D341Med (cell line): Measurements from ENCODE around the gene FXYD3.

Experiments
- DNase-seq: peaks from one replicate; pipeline ENCODE4 v3.0.0; 2012; ENCODE audit warnings: low spot score

The FXYD3 gene

DNA sequence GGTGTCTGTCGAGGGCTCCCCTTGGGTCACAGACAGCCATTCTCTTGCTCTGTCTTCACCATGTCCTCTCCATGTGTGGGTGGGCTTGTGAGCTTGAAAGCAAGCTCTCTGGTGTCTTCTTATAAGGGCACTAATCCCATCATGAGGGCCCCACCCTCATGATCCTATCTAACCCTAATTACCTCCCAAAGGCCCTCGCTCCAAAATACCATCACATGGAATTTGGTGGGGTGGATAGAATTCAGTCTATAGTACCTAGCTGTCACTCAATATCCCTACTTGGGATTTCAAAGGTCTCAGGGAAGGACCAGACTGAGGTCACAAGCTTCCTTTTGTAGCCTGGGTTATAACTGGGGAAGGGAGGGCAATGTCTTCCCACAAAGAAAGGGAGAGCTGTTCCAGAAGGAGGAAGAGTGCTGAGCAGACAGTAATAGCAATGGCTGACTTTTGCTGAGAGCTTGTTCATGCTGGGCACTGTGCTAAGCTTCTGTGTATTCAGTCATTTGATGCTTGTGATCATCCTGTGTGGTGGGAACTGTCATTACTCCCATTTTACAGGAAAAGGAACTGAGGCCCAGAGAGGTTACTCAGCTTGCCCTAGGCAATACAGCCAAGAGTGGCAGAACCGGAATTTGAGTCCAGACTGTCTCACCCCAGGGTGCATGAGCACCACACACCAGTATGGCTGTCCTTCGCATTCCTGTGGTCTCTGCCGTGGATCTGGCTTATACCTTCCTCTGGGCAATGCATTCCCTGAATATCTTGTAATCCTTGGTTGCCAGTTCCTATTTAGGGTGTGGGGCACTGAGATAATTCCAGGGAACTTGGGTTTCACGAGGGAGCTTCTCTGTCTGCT, 47.1 kb downstream of the FXYD3 start:
- DNase-seq: no peak

DNA sequence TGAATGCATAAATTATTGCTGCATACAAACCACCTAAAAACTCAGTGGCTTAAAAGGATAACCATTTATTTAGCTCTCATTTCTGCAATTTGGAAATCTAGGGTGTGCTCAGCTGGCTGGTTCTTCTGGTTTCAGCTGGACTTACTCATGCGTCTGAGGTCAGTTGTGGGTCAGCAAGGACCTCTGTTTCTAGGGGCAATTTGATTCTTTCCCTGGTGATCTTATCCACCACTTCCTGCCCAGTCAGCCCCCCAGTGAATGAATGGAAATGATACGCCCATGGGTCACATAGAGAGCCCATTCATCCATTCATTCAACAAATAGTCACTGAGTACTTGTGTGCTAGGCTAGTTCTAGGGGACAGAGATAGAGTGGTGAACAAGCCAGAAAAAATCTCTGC, 48.8 kb downstream of the FXYD3 start:
- DNase-seq: no peak

DNA sequence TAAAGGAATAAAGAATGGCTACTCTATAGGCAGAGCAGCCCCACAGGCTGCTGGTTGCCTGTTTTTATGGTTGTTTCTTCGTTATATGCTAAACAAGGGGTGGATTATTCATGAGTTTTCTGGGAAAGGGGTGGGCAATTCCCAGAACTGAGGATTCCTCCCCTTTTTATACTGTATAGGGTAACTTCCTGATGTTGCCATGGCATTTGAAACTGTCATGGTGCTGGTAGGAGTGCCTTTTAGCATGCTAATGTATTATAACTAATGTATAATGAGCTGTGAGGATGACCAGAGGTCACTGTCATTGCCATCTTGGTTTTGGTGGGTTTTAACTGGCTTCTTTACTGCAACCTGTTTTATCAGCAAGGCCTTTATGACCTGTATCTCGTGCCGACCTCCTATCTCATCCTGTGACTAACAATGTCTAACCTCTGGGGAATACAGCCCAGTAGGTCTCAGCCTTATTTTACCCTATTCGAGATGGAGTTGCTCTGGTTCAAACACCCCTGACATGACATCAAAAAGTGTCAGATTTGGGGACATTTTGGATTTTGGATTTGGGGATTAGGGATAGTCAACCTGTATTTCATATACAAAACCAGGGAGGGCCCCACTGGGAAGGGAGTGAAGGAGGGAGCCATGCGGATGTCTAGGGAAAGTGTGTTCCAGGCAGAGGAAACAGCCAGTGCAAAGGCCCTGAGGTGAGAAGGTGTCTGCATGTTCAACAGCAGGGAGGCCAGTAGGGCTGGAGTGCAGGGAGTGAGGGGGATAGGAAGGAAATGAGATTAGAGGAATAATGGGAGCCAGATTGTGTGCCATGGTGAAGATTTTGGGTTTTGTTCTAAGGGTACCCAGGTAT, 49.8 kb downstream of the FXYD3 start:
- DNase-seq: no peak

DNA sequence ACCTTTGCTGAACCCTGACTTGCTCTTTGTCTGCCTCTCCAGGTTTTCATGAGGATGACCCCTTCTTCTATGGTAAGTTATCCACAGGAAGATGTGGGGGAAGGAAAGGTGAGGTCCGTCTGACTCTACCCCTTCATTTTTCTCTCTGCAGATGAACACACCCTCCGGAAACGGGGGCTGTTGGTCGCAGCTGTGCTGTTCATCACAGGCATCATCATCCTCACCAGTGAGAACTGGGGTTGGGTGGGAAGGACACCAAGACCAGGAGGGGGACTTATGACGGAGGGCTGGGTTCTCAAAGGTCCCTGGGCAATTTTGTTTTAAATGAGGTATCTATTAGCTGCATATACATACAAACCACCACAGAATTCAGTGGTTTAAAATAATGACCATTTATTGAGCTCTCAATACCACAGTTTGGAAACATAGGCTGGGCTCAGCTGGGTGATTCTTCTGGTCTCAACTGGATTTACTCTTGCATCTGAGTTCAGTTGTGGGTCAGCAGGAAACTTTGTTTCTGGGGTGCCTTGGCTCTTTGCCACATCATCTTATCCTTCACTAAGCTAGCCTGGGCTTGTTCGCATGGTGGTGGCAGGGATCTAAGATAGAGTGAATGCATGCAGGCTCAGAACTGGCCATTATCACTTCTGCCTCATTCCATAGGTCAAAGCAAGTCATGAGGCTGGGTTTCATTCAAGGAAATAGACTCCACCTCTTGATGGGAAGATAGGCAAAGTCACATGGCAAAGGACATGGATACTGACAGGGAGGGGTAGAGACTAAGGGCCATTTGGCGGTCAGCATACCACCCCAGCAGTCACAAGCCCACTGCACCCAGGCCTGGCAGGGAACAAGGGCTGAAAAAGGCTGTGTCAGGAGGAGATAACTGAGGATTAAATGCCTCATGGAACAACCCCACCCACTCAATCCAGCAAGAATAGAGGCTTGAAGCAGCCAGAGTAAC, 50.8 kb downstream of the FXYD3 start:
- DNase-seq: no peak

DNA sequence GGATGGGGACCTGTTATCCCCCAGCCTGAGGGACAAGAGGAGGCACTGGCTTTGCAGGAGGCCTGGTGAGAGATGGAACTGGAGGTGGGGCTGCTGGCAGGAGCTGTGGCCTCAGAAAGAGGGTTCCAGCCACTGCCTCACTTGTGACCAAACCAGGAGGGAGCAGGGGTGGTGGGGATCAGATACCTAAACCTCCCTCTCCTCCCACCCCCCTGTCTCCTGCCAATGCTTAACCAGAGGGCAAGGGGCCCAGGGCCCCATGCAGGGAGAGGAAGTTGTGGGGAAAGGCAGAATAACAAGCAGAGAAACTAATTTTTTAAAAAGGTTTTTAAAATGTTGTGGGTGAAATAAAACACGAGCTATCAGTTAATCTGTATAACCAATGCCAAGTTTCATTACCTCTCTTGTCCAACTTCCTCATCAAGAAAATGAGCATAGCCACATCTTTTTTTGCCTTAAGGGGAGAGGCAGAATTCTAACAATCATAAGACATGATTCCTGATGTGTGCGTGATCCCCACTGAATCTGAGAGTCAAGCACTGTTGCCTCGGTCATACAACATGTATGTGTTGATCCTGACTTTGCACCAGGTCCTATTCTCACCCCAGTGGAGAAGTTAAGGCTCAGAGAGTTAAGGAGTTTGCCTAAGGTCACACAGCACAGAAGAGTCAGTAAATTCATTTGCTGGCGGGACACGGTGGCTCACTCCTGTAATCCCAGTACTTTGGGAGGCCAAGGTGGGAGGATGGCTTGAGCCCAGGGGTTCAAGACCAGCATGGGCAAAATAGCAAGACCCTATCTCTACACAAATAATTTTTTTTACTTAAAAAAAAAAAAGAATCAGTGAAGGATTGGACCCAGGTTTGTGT, 51.9 kb downstream of the FXYD3 start:
- DNase-seq: no peak

DNA sequence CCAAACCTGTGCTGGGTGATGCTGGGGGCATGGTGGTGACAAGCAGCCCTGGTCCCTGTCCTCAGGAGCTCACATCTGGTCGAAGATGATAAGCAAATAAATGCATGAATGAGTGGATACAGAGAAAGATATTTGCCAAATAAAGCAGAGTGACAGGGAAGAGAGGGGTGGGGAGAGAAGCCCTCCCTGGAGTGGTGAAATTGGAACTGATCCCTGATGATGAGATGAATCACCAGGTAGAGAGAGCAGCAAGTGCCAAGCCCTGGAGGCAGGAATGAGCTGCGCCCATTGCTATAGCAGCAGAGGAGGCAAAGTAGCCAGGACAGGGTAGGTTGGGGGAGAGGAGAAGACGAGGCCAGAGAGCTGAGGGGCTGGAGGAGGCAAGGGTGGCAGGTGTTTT, 52.6 kb downstream of the FXYD3 start:
- DNase-seq: no peak

DNA sequence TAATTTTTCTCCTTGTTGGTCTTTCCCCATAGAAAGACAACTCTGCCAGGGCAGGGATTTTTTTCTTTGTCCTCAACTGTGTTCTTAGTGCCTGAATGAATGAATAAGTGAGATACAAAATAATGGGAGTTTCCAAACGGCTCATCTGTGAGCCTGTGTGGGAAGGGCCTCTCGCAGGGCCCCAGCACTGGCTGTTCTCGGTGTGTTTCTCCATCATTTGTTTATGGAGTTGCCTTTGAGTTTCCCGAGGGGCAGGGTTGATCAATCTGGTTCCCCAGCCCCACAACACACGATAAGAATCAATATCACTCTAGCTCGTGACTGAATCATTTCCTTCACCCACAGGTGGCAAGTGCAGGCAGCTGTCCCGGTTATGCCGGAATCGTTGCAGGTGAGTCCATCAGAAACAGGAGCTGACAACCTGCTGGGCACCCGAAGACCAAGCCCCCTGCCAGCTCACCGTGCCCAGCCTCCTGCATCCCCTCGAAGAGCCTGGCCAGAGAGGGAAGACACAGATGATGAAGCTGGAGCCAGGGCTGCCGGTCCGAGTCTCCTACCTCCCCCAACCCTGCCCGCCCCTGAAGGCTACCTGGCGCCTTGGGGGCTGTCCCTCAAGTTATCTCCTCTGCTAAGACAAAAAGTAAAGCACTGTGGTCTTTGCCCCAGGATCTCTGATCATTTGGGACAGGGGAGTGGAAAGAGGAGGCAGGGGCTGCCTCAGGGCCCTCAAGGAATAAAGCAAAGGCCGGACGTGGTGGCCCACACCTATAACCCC, 53.8 kb downstream of the FXYD3 start:
- no peak for DNase-seq

DNA sequence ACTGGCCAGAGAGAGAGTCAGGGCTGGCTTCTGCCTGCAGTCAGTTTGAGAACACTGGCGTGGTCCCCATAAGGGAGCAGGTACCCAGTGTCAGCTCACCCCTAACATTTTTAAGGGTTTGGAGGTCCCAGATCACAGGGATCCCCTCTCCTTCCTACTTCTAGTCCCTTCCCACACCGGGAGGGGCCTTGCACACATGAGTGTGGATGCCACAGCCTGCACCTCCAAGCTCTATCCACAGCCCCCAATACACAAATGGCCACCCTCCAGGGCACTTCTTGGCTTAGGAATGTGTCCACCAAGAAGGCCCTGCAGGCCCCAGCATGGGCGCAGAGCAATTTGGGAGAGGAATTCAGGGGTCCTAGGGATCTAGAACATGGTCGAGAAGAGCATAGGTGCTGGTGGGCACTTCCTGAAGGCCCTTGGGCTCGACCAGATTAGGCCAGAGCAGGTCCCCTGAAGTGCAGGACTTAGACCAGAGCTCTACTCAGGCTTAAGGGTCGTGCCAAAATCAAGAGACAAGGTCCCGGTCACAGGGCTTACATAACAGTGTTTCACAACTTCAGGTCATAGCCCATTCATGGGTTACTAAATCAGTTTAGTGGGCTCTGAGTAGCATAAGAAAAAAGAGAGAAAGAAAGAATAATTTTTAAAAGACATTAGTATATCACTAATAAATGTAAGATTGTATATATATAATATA, 54.9 kb downstream of the FXYD3 start:
- no peak for DNase-seq

DNA sequence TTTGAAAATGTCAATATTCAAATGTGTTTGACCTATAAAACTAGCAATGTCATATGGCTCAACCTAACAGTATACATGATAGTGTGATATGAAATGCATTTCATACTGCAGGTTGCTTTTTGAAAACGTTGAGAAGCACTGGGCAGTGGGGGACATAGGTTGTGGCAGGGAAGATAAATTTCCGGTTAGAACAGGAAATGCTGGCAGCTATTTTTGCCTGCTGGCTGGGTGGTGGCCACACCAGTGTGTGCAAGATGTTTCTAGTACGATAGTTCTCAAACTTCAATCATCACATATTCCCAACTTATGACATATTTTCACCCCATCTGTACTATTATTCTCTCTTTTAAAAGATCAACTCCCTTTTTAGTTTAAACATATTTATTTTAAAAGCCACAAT, 56.1 kb downstream of the FXYD3 start:
- DNase-seq: no peak
